Fibroblast of peridontal ligament (primary cell): ENCODE data around the gene SLC39A3.

Source experiments
- DNase-seq: peaks from one replicate; pipeline ENCODE4 v3.0.0-alpha.2; 2010; ENCODE audit errors: extremely low read depth

Gene SLC39A3

GRCh38 chr19:2739602-2740313 is at the start of gene SLC39A3:
TSS of gene SLC39A3 (minus strand) at chr19:2740017. CDS start at chr19:2737257, 2,760 bp downstream.
- peak; percentile 98 for DNase-seq

GRCh38 chr19:2788237-2788636 is 48.4 kb upstream of the SLC39A3 start:
- no peak for DNase-seq

GRCh38 chr19:2787115-2787514 is 47.3 kb upstream of the SLC39A3 start:
- no peak for DNase-seq

GRCh38 chr19:2785244-2785997 is 45.6 kb upstream of the SLC39A3 start, which contains the start of gene THOP1:
TSS of gene THOP1 (plus strand) at chr19:2785503. CDS start at chr19:2785663, 160 bp downstream.
- DNase-seq, result peak; percentile 96

- DNase-seq, result no peak
Observed at GRCh38 chr19:2783781-2784145, 43.9 kb upstream of the SLC39A3 start.

GRCh38 chr19:2782936-2783780 is 43.3 kb upstream of the SLC39A3 start, which contains the start of gene SGTA:
TSS of gene SGTA (minus strand) at chr19:2783273. CDS start at chr19:2769068, 14,205 bp downstream.
- DNase-seq, result peak; percentile 98

- DNase-seq, result no peak
Observed at GRCh38 chr19:2782329-2782935, 42.6 kb upstream of the SLC39A3 start.

GRCh38 chr19:2780284-2780683 is 40.5 kb upstream of the SLC39A3 start:
- DNase-seq, result no peak

- no peak for DNase-seq
Observed at GRCh38 chr19:2779121-2779740, 39.4 kb upstream of the SLC39A3 start.

GRCh38 chr19:2777952-2778683 is 38.3 kb upstream of the SLC39A3 start:
- DNase-seq, result no peak

- peak; percentile 33 for DNase-seq
Observed at GRCh38 chr19:2775556-2776430, 36.0 kb upstream of the SLC39A3 start.

- no peak for DNase-seq
Observed at GRCh38 chr19:2774953-2775555, 35.2 kb upstream of the SLC39A3 start.

- no peak for DNase-seq
Observed at GRCh38 chr19:2774083-2774679, 34.4 kb upstream of the SLC39A3 start.

- no peak for DNase-seq
Observed at GRCh38 chr19:2771786-2772674, 32.2 kb upstream of the SLC39A3 start.

- DNase-seq, result no peak
Observed at GRCh38 chr19:2770055-2771013, 30.5 kb upstream of the SLC39A3 start.

- no peak for DNase-seq
Observed at GRCh38 chr19:2769218-2769617, 29.4 kb upstream of the SLC39A3 start.
